Upper lobe of right lung (tissue), 1 donor: ENCODE results near the gene CFHR4. TPM values are rescaled to one million over a fixed set of nuclear protein-coding genes. Genes with fewer than 3 reads are reported as not detected.
"Not testable (repeated sequence)": the region's sequence is repeated elsewhere in the genome, so short reads cannot be mapped to it uniquely, and the experiment has no call there.

ENCODE experiments used
- ATAC-seq: fragments of 200-7000 bp; cut with Tn5 transposase; one replicate; pipeline ENCODE4 v1.9.1; 2020; ENCODE audit warnings: mild to moderate bottlenecking, moderate library complexity
- DNase-seq: peaks from one replicate; pipeline ENCODE4 v3.0.0-alpha.2; 2020
- H3K27ac ChIP-seq: fragments of 200-600 bp; one replicate; pipeline ENCODE4 v1.8.0; 2022
- H3K27me3 ChIP-seq: fragments of 200-600 bp; one replicate; pipeline ENCODE4 v1.8.0; 2022; ENCODE audit warnings: mild to moderate bottlenecking
- H3K36me3 ChIP-seq: fragments of 200-600 bp; one replicate; pipeline ENCODE4 v1.8.0; 2022
- H3K4me1 ChIP-seq: fragments of 200-600 bp; one replicate; pipeline ENCODE4 v1.8.0; 2022
- H3K4me3 ChIP-seq: fragments of 200-600 bp; one replicate; pipeline ENCODE4 v1.8.0; 2022; ENCODE audit warnings: mild to moderate bottlenecking
- H3K9me3 ChIP-seq: fragments of 200-600 bp; one replicate; pipeline ENCODE4 v1.8.0; 2022
- CTCF ChIP-seq: fragments of 200-600 bp; IDR thresholded peaks from one replicate; pipeline ENCODE4 v1.8.0; 2022; ENCODE audit warnings: antibody characterized with exemption
- intact Hi-C: fragments of 100-400 bp; cut with DNase I; formaldehyde crosslinking; loops from one replicate; pipeline ENCODE4 v1.11.0; 2022
- total RNA-seq: library from RNA; stranded (reverse); fragmentation: NEBNext Ultra II Directional; extraction: Animal tissue kit (Norgen Biotek cat#: 25700); gene quantifications from one replicate; pipeline ENCODE4 v1.2.1, GENCODE V29; 2021
- donor health status: DM: no; HTN: yes; CAD: no; lungs with severe emphysema.

CFHR4 gene
- total RNA-seq, 1 donor from 2014 or later, result not detected

DNA sequence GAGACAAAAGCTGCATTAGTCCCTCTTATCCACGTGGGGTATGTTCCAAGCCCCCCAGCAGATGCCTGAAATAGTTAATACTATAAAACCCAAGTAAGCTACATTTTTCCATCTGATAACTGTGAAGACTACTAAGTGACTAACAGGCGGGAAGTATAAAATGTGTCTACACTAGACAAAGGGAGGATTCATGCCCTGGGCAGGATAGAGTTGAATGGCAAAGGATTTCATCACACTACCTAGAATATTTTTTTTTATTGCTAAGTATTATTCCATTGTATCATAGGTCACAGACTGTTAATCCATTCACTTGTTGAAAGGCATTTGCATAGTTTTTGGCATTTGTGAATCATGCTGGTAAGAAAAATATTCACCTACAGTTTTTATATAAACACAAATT is 26.4 kb upstream of the CFHR4 start:
- Histone ChIP-seq H3K9me3 (no peaks in the 10 kb centered on the region), H3K27ac (no peak overlapping the region), H3K36me3 (no peaks in the 10 kb centered on the region), H3K4me3 (no peak overlapping the region), H3K4me1 (no peaks in the 10 kb centered on the region), H3K27me3 (no peaks in the 10 kb centered on the region)
- ATAC-seq (no peak), DNase-seq (no peak)
- intact Hi-C loops, result no loop called here
- no peak for TF ChIP-seq CTCF

- ATAC-seq (no peak), DNase-seq (no peak)
- Histone ChIP-seq H3K27me3 (no peaks in the 10 kb centered on the region), H3K4me1 (no peaks in the 10 kb centered on the region), H3K9me3 (no peaks in the 10 kb centered on the region), H3K27ac (no peak overlapping the region), H3K36me3 (no peaks in the 10 kb centered on the region), H3K4me3 (no peak overlapping the region)
- TF ChIP-seq CTCF, result no peak
- intact Hi-C loops, result no loop called here
Observed at GRCh38 chr1:196866974-196867373, 20.9 kb upstream of the CFHR4 start.

- ATAC-seq, result peak; percentile 65
- no peaks in the 10 kb centered on the region for H3K36me3 ChIP-seq
- intact Hi-C loops, result no loop called here
Observed at GRCh38 chr1:196873385-196873784, 14.5 kb upstream of the CFHR4 start.

DNA sequence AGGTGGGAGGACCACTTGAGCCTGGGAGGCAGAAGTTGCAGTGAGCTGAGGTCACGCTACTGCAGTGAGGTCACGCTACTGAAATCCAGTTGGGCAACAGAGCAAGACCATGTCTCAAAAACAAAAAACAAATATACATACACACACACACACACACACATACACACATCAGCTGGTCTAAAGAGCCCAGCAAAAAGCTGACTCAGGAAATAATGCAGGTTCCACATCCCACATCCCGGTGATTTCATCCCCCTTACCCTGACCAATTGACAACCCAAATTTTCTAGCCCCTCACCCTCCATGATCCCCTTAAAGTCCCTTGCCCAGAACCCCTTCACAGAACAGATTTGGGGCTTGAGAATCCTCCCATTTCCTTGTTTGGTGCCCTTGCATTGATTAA is 11.9 kb upstream of the CFHR4 start:
- no peaks in the 10 kb centered on the region for H3K36me3 ChIP-seq
- no peak overlapping the region for H3K4me3 ChIP-seq
- H3K9me3 ChIP-seq, result no peaks in the 10 kb centered on the region
- DNase-seq (no peak), ATAC-seq (no peak)
- no peaks in the 10 kb centered on the region for H3K27me3 ChIP-seq
- TF ChIP-seq CTCF, result no peak
- H3K27ac ChIP-seq, result no peak overlapping the region
- no peaks in the 10 kb centered on the region for H3K4me1 ChIP-seq
- intact Hi-C loops, result no loop called here

More at GRCh38 chr1:196873385-196873784, 14.5 kb upstream of the CFHR4 start:
- Histone ChIP-seq H3K27me3 (no peaks in the 10 kb centered on the region), H3K9me3 (no peaks in the 10 kb centered on the region), H3K27ac (no peak overlapping the region), H3K4me3 (no peak overlapping the region), H3K4me1 (no peaks in the 10 kb centered on the region)
- no peak for DNase-seq
- TF ChIP-seq CTCF, result no peak

DNA sequence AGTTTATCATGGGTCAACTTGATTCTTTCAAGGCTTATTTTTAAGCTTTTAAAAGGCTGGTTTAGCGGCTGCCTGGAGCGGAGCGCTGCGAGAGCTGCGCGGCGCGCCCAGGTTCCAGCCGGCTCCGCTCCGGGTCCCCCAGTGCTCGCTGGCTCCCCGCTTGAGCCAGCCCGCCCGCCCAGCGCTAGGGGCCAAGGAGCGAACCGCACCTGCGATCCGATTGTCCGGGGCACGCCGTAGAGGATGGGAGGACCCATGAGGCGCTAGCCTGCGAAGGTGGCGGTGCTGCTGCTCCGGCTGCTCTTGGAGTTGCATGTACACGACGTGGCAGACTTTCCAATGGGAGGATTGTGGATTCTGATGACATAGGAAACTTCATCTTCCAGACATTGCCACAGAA is 9.9 kb upstream of the CFHR4 start:
- H3K27ac ChIP-seq, result no peak overlapping the region
- intact Hi-C loops, result no loop called here
- no peak for TF ChIP-seq CTCF
- H3K9me3 ChIP-seq, result no peaks in the 10 kb centered on the region
- no peak overlapping the region for H3K4me3 ChIP-seq
- H3K27me3 ChIP-seq, result no peaks in the 10 kb centered on the region
- no peaks in the 10 kb centered on the region for H3K36me3 ChIP-seq
- H3K4me1 ChIP-seq, result no peaks in the 10 kb centered on the region
- ATAC-seq (peak; percentile 59), DNase-seq (peak; percentile 60)

- H3K4me3 ChIP-seq, H3K9me3 ChIP-seq, H3K27ac ChIP-seq, ATAC-seq, H3K27me3 ChIP-seq, DNase-seq, H3K4me1 ChIP-seq, intact Hi-C loops, H3K36me3 ChIP-seq: not testable (repeated sequence)
Observed at GRCh38 chr1:196886560-196886959, 1.3 kb upstream of the CFHR4 start.
